Activated T-helper 2 cell treated with anti-CD3 and anti-CD28 coated beads, Interferon-gamma antibody, Interleukin-2, Interleukin-4, amounts not matched to agents 10 μg/mL and 5 μg/mL and 100 μg/mL, durations not matched to agents 14 hours and 24 hours and 36 hours (primary cell): Measurements from ENCODE around the gene CCDC3. TPM values are rescaled to one million over a fixed set of nuclear protein-coding genes. Genes with fewer than 3 reads are reported as not detected.

Source experiments
- DNase-seq: peaks from one replicate; pipeline ENCODE4 v3.0.0; 2021; ENCODE audit warnings: low spot score
- H3K27ac Mint-ChIP-seq: one replicate; pipeline ENCODE4 v1.8.0; 2021; ENCODE audit warnings: mixed read lengths
- H3K27me3 Mint-ChIP-seq: one replicate; pipeline ENCODE4 v1.8.0; 2021; ENCODE audit warnings: low read depth, mixed read lengths
- H3K36me3 Mint-ChIP-seq: one replicate; pipeline ENCODE4 v1.8.0; 2021; ENCODE audit warnings: low read depth, mixed read lengths
- H3K4me1 Mint-ChIP-seq: one replicate; pipeline ENCODE4 v1.8.0; 2021; ENCODE audit warnings: low read depth, mixed read lengths
- H3K4me3 Mint-ChIP-seq: one replicate; pipeline ENCODE4 v1.8.0; 2021; ENCODE audit warnings: low read depth, mild to moderate bottlenecking, moderate library complexity, mixed read lengths
- H3K9me3 Mint-ChIP-seq: one replicate; pipeline ENCODE4 v1.8.0; 2021; ENCODE audit warnings: mixed read lengths
- intact Hi-C: fragments of 100-400 bp; cut with micrococcal nuclease; formaldehyde crosslinking; loops from one replicate; pipeline ENCODE4 v1.15.1; 2023
- total RNA-seq: library from RNA; stranded (reverse); gene quantifications from 2 replicates; pipeline ENCODE4 v1.2.3, GENCODE V29; 2022

The CCDC3 gene
- total RNA-seq, 1 donor from 2014 or later, result 0.09 TPM

DNA sequence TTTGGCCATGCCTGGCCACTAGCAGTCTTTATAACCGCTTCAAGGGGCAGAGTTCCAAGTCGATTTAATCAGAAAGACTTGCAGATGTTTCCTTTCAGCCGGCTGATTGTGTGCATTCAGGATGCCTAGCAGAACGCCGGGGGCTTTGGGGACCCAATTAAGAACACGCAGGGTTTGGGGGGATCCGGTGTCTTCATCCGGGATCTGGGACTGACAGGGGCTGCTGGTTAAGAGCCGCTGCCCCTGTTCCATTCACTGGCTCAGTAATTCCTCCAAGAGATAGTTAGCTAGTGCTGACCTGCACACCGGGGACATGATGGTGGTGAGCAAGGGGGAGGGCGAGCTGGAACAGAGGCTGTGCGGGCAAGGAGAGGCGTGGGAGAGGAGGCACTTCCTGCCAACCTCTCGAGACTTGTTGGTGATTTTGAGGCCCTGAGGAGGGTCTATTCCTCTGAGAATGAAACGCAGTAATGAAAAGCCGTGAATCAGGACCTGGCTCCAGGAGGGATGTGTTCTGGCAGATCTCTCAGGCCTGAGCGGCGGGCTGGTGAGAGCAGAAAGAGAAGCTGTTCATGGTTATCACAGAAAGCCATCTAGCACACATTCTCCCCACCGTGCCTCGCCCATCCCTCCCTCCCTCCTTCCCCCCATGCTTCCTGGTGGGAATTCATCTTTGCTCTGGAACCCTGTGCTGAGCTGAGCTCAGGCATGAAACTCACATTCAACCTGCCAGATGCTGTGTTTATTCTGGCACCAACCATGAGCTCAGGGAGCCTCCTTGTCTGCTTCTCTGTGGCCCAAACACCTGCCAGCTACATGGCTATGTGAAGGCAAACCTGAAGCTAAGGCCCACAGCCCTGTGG is 152.0 kb downstream of the CCDC3 start:
- no peaks in the 10 kb centered on the region for H3K9me3 Mint-ChIP-seq
- no peak for DNase-seq

DNA sequence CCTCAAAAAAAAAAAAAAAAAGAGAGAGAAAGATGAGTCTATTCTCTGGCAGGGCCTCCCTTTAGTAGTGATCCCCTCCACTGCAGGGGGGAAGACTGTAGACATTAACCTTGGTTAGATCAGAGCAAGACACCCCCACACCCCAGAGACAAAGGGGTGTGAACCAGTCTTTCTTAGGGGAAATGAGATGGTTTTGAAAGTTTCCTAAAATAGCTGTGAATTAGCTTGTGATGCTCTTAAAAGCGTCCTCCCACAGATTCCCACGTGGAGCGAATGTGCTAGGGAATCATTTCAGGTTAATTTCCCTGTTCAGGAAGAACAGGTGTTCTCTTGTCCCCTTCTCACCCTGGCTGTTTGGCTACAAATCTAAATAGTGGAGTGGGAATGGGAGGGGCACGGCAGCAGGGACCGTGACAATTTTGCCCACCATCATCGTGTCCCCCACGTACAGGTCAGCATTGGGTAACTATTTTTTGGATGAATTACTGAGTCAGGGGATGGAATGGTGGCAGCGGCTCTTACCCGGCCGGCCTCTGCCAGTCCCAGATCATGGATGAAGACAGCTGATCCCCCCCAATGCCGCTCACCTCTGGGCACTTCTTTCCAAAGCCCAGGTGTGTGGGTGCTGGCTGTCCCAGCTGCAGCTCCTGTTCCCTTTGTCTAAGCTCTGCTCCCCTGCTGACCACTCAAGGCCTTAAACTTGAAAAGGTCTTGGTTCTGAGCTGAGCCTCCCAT is 152.9 kb downstream of the CCDC3 start:
- Mint-ChIP-seq H3K4me3 (no peak overlapping the region), H3K27me3 (peaks cover 1% of the 10 kb centered on the region), H3K27ac (no peak overlapping the region), H3K4me1 (peaks cover 5% of the 10 kb centered on the region), H3K36me3 (no peaks in the 10 kb centered on the region), H3K9me3 (no peaks in the 10 kb centered on the region)
- no peak for DNase-seq
- intact Hi-C loops, result no loop called here

More for the DNA sequence above, 152.0 kb downstream of the CCDC3 start:
- no peak overlapping the region for H3K27ac Mint-ChIP-seq
- intact Hi-C loops, result no loop called here
- H3K4me1 Mint-ChIP-seq, result peaks cover 5% of the 10 kb centered on the region
- peaks cover 1% of the 10 kb centered on the region for H3K27me3 Mint-ChIP-seq
- H3K4me3 Mint-ChIP-seq, result no peak overlapping the region
- no peaks in the 10 kb centered on the region for H3K36me3 Mint-ChIP-seq

DNA sequence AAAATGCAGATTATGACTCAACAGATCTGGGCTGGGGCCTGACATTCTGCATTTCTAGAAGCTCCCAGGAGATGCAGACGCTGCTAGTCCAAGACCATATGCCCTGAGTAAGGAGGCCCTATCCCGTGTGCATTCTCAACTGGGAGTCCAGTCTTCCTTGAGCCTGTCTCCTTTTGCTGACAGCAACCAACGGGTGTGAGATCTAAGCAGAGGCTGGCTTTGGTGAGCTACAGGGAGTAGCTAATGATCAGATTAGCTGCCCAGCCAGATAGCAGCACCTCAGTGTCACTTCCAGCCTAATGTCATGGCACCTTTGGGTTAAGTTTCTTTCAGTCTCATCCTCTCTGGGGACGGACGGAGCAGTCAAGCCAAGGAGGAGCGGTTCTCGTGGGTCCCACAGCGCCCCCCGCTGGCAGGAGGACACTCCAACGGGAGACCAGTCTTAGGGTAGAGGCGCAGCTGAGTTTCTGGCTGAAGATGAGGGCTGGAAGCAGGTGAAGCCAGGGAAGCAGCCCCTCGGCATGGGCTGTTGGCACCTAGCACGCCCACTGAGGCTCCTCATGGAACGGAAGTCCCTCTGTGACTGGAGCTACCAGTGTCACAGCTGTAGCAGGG is 154.0 kb downstream of the CCDC3 start:
- H3K27me3 Mint-ChIP-seq, result peaks cover 1% of the 10 kb centered on the region
- H3K27ac Mint-ChIP-seq, result no peak overlapping the region
- DNase-seq, result no peak
- no peak overlapping the region for H3K4me3 Mint-ChIP-seq
- peaks cover 5% of the 10 kb centered on the region for H3K4me1 Mint-ChIP-seq
- no peaks in the 10 kb centered on the region for H3K9me3 Mint-ChIP-seq
- intact Hi-C loops, result no loop called here
- no peaks in the 10 kb centered on the region for H3K36me3 Mint-ChIP-seq

DNA sequence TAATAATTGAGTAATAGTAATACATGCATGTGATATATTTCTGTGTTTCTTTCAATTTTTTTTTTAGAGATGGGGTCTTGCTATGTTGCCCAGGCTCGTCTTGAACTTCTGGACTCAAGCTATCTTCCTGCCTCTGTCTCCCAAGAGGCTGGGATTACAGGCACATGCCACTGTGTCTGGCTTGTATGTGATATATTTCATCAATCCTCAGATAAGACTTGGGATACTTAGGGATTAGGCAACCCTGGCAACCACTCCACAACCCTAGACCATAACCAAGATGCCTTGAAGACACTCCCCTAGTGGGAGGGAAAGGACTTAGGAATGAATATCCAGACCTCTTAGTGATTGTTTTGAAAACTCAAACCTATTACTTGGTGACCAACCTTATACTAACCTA is 154.8 kb downstream of the CCDC3 start:
- Mint-ChIP-seq H3K4me1 (peaks cover 5% of the 10 kb centered on the region), H3K36me3 (no peaks in the 10 kb centered on the region), H3K4me3 (no peak overlapping the region), H3K27ac (no peak overlapping the region), H3K27me3 (peaks cover 1% of the 10 kb centered on the region), H3K9me3 (no peaks in the 10 kb centered on the region)
- intact Hi-C loops, result no loop called here
- no peak for DNase-seq

Other genes starting within 250 kb of the CCDC3 start
- 49.0 and 53.2 TPM in 2 replicates for gene OPTN, start 98.5 kb upstream of the CCDC3 start, total RNA-seq
- 73.3 and 78.5 TPM in 2 replicates for gene MCM10, start 159.8 kb upstream of the CCDC3 start, total RNA-seq
- gene UCMA, start 232.7 kb upstream of the CCDC3 start, total RNA-seq, result not detected in 2 replicates